ENCODE data around the gene NEIL3.

DNA sequence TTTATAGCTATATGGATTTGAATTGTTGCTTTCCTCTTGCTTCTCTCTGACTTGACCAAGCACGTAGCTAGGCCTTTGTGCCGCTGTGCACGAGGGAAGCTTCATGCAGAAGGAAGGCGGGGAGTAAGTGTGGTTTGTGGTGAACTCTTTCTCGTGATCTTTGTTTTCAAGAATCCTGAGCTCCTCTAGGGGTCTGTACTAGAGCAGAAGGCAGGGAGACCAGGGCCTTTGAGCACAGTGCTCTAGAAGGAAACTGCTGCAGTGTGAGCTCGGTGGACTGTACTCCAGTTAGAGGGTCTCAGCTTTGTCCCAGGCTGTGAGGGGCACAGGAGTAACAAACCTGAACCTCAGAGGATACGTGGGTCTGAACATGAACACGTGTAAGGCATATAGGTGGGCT, 83.6 kb downstream of the NEIL3 start:
- TF ChIP-seq, protein P1, sequence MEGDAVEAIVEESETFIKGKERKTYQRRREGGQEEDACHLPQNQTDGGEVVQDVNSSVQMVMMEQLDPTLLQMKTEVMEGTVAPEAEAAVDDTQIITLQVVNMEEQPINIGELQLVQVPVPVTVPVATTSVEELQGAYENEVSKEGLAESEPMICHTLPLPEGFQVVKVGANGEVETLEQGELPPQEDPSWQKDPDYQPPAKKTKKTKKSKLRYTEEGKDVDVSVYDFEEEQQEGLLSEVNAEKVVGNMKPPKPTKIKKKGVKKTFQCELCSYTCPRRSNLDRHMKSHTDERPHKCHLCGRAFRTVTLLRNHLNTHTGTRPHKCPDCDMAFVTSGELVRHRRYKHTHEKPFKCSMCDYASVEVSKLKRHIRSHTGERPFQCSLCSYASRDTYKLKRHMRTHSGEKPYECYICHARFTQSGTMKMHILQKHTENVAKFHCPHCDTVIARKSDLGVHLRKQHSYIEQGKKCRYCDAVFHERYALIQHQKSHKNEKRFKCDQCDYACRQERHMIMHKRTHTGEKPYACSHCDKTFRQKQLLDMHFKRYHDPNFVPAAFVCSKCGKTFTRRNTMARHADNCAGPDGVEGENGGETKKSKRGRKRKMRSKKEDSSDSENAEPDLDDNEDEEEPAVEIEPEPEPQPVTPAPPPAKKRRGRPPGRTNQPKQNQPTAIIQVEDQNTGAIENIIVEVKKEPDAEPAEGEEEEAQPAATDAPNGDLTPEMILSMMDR (IDR thresholded peaks at IDR 0.05; ENCODE audit: low read length): no peak
- no peak for TF ChIP-seq EZH2 (IDR thresholded peaks at IDR 0.05; ENCODE audit: borderline replicate concordance, low read length)
